Suppressor macrophage treated with lipopolysaccharide for 4 hours (primary cell): ENCODE measurements around the gene COL25A1.

Experiments
- DNase-seq: peaks from one replicate; pipeline ENCODE4 v3.0.0-alpha.2; 2020

The COL25A1 gene

DNA sequence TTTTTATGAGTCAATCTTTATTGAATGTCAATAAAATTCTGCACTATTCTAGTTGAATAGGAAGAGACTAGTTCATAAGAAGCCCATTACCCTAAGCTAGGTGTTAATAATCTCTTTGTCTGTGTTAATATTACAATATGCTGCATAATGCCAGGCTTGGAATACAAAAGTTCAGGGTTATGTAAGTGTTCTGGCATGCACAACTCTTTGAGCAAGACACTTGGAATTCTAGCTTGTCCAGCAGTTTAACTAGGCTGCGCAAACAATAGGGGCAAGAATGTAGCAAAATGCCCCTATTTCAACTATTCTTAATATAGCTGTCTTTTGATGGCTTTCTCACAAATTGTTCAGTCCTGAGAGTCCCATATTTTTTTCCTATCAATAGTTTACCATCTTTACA, 508.3 kb downstream of the COL25A1 start:
- no peak for DNase-seq

DNA sequence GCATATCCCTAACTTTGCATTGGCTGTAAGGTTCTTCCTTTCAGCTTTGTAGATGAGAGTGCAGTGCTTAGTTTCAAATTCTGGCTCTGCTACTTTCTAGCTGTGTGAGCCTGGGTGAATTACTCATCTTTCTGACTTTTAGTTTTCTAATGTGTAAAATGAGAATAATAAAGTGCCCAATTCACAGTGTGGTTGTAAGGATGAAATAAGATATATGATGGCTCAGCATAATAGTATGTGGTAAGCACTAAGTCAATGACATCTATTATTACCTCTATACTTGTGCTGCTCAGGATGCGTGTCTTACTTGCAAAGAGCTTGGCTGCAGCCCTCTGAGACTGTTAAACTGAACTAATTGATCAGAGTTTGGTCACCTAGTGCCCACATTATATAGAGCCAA, 509.0 kb downstream of the COL25A1 start:
- no peak for DNase-seq

DNA sequence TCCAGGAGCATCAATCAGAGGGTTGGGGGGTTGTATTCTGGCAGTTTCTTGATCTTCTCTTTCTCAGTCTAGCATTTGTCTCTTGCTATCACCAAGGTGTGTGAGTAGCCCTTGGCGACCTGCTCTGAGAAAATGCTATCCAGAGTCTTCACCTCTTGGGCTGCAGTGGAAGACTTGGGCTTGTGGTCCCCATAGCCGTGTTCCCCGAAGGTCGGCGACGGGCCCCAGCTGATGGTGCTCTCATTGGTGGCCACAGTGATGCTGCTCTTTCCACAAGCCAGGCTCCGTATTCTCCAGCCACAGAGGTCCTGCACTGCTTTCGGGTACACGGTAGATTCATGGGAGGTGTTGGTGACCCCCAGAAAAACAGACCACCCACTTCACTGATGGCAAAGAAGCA, 513.7 kb downstream of the COL25A1 start:
- no peak for DNase-seq

DNA sequence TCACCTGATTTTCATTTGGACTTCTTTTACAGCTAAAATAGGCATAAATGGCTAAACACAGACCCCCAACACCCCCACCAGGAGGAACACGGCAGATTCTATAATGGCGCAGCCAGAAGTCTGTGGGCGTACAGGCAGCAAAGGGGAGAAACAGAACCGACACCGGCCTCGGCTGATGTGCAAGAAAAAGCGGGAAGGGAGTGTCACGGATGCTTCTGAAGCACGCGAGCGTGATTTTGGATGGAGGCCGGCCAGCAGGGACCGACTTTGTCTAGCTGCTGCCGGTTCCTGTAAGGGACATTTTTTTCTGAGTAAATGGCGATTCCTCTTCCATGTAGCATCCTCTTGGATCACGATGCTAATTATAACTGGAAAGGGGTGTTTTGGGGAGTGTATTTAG, 514.7 kb downstream of the COL25A1 start:
- no peak for DNase-seq

DNA sequence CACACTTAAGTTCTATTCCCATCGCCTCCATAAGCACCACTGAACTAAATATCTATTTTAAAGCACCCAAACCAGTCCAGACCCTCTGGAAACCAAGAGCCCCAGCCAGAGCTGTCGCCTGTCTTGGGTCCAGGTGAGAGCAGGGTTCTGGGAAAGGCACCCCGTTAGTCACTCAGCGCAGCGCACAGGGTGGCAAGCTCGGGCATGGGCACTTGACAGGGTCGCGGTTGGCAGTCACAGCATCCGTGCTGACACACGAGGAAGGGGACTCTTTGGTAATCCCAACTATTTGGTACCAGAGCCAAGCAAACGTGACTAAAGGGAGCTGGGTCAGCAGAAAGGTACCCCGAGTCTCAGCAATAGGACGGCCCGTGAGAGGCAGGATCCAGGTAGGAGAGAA, 515.4 kb downstream of the COL25A1 start:
- DNase-seq = no peak

DNA sequence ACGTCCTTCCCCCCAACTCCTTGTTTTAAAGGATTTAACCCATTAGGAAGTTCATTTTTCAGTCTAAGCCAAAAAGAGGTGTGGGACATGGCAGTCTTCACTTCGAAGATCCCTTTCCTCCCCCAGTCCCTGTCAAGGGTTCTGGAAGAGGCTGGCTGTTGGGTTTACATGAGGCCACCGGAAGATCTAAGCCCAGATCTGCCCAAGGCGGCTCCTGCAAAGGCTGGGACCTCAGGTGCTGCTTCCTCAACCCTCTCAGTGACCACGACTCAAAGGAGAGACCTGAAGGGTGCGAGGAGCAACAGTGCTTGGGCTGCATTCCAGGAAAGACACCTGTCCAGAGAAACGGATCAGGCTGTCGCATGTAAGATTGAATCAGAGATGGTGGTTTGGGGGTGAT, 516.1 kb downstream of the COL25A1 start:
- DNase-seq = no peak

DNA sequence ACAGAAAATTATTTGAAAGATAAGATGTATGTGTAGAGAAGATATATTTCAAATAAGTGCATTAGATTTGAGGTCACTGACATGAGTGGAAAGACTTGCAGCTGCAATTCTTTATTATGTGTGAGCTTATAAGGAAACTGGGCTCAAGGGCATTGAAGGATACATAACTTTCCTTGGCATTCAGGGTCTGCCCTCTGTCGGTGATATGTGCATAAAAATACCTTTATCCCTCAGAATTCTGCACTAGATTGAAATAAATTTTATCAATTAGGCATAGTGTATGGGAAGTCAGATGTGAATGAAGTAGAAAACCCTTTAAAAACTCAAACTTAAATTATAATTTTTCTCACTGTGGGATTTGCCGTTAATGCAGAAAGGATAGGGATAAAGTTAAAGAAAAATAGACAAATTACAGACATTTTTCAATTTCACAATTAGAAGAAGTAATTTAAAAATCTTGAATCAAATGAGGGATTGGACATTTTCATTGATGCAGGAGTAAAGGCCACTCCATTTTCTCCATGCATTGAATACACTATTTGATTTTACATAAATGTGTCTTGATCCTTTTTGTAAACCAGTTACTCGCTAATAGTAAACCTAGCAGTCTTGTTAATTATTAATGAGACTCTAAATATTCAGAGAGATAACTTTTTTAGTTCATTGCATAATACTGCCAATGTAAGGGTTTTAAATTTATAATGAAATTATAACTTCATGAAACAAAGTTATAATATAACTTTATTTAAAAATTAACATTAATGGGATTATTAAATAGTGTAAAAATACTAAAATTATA, 518.6 kb downstream of the COL25A1 start:
- DNase-seq = no peak

DNA sequence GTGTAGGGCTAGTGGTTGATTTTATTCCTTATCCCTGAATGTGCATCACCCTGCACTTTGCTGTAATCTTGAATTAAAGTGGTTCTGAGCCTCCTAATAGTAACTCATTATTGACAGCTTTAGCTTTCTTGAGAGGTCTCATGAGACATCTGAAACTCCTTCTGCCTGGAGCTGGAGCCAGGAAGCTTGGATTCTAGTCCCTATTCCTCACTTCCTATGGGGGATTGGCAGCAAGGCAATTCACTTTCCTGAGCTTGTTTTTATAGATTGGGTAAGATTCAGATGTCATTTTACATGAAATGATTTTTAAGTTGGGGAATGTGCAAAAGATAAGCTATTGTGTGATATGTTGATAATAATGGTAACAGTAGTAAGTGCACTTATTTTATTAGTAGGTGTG, 522.5 kb downstream of the COL25A1 start:
- DNase-seq = no peak

DNA sequence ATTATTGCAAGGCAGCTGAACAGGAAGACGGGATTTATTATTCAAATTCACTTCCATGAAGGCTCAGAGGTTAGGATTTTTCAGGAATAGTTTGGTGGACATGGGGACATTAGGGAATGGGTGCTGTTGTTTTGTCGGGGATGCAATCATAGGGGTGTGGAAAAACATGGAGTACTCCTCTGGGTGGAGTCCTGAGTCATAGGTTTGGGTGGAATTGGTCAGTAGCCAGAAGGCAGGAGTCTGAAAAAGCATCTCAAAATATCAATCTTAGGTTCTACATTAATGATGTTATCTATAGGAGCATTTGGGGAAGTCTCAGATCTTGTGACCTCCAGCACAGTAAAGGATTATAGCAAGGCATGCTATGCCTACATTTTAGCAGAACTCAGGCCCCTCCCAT, 525.1 kb downstream of the COL25A1 start:
- DNase-seq = no peak

DNA sequence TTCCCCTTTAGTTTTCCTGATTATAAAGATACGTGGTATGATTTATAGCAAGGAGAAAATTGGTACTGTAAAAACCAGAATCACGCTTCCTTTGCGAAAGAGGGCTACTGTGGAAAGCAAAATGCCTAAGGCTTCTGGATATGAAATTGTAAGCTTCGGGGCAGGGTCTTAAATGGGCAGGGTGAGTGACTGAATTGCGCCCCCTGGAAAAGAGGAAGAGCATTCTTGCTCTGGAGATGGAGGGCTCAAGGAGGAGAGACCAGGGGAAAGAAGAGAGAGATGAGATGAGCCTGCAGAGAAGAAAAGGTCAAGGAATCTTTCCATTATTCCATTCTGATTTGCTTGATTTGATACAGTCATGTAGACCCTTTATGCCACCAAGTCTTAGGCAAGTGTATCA, 526.5 kb downstream of the COL25A1 start:
- DNase-seq = no peak

DNA sequence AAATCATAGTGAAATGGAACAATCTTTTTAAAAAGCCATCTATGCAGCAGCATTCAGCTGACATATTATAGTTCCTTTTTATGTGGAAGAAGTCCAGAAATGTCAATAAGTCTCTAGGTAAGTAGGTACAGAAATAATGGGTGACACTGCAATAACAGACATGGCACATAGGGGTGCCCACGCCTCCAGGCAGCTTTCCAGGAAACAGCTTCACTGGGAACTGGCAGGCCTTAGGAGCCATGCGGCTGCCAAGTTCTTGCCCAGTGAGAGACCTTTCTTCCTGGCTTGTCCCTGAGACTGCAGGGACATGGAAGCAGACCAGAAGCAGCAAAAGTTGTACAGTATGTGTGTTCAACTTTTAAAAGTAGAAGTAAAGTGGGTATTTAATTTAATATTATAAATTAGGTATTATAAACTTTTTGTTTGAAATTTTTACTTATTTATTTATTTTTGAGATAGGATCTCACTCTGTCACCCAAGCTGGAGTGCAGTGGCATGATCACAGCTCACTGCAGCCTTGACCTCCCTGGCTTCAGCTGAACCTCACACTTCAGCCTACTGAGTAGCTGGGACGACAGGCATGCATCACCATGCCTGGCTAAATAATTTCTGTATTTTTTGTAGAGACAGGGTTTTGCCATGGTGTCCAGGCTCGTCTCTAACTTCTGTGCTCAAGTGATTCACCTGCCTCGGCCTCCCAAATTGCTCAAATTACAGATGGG, 527.5 kb downstream of the COL25A1 start:
- DNase-seq = no peak

DNA sequence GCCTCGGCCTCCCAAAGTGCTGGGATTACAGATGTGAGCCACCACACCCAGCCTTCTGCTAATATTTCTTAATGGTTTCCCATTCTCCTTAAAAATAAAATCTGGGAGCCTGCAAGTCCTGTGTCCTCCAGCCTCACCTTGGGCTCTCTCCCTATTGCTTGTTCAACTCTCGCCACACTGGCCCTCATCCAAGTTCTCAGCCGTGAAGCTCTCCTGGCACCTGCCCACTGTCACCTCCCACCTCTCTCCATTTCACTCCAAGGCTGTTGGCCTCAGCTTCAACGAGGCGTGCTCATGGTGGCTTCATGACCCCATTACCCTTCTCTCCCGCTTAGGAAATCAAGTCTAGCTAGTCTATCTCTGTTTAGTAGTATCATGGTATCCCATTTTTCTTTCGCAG, 530.1 kb downstream of the COL25A1 start:
- DNase-seq = no peak

DNA sequence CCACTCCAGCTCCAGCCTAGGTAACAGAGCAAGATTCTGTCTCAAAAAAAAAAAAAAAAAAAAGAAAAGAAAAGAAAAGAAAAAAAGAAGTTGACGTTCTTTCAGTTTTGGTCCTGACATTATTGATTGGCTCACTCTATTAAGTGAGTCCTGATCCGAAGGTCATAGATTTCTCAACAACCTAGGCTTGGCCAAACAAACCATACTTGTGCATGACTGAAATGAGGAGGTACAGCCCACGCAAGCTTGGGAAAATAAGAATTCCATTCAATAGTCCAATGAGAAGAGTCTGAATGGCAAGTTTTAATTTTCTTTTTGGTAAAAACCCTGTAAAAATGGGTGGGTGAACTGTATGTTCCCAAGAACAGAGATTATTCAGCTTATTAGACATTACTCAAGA, 536.4 kb downstream of the COL25A1 start:
- DNase-seq = no peak

DNA sequence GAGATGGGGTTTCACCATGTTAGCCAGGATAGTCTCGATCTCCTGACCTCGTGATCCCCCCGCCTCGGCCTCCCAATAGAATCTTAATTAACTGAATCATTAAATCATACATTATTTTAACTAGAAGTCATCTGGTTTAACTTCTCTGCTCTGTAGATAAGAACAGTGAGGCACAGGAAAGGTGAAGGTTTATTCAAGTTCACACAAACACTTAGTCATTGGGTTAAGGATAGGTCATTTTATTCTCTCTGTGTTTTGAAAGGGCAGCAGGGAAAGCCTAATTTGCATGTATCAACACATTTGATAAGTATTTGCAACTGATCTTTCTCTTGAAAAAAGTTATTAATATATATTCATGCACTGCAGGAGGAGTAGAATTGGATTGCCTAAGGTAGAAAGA, 538.5 kb downstream of the COL25A1 start:
- DNase-seq = no peak

DNA sequence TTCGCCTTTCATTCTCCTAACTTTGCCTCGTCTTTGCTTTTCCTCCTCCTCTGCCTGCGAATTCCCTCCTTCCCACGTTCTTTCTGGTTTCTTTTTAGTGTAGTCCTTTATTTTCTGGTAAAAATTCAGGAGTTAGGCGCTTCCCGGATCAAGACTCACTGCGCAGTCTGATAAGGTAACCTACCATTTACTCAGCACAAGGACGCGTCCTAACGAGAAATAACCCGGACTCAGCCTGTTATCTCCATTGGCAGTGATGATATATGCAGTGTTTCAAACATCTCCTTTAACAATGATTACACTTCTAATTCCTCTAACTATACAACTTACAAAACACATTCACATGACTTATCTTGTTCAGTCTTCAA, 539.2 kb downstream of the COL25A1 start:
- no peak for DNase-seq

DNA sequence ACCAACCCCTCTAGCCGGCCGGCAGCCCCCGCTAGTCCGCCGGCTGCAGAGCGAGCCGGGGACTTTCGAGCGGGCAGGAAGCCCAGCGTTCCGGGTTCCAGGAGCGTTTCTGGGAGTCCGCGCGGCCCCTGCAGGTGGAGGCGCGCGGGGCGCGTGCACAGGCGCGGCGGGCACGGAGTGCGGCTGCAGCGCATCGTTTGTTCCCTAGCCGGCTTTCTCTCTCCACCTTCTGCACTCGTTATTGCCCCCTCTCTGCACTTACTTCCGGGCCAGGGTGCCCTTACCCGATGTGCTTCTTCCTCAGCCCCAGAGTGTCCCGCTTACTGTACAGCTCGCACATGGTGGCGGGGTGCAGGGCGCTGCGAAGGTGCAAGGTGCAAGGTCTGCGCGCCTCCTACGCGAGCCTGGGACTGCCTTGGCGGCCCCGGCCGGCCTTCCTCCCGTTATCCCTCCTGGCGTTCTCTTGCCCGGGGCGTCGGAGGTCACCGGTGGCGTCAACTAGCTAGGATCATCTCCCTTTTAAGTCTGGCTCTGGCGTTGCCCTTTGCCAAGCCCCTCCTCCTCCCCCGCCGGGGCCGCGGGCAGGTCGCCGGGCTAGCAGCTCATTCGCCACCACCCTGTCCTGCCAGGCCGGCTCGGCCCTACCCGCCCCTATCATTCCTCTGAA, 539.8 kb downstream of the COL25A1 start, which contains the start of gene ETNPPL:
ETNPPL (minus strand) TSS at position 495 of the 667 bp plus-strand sequence; CDS start at position 340, 155 bp downstream.
- no peak for DNase-seq
